Tibial artery (tissue), 4 donors: ENCODE results near the gene F12.

Source experiments
- DNase-seq, 2 donors: peaks; one replicate each; pipeline ENCODE4 v3.0.0-alpha.2; 2019
- H3K27ac ChIP-seq, 2 donors: fragments of 200-600 bp; sonication (generic) in 1 of 2; 1 replicate in 1 of 2; 2 replicates in 1 of 2; pipeline ENCODE4 v1.5.1; 2018 to 2019; ENCODE audit warnings: mild to moderate bottlenecking in 1 of 2
- H3K27me3 ChIP-seq, 2 donors: fragments of 200-600 bp; sonication (generic) in 1 of 2; one replicate each; pipeline versions ENCODE4 v1.5.1 to v1.6.0; 2016 to 2019
- H3K36me3 ChIP-seq, 3 donors: fragments of 200-600 bp; sonication (generic) in 2 of 3; one replicate each; pipeline ENCODE4 v1.5.1; 2016 to 2019; ENCODE audit warnings: mild to moderate bottlenecking in 2 of 3
- H3K4me1 ChIP-seq, 4 donors: fragments of 200-600 bp; sonication (generic) in 2 of 4; 1 replicate in 3 of 4; 2 replicates in 1 of 4; pipeline ENCODE4 v1.5.1; 2016 to 2019
- H3K4me3 ChIP-seq, 2 donors: fragments of 200-600 bp; sonication (generic) in 1 of 2; 1 replicate in 1 of 2; 2 replicates in 1 of 2; pipeline ENCODE4 v1.5.1; 2018 to 2019; ENCODE audit warnings: mild to moderate bottlenecking in 2 of 2
- H3K9me3 ChIP-seq, 3 donors: fragments of 200-600 bp; sonication (generic) in 1 of 3; one replicate each; pipeline ENCODE4 v1.5.1; 2016 to 2019
- intact Hi-C: fragments of 100-400 bp; cut with DNase I; formaldehyde crosslinking; loops from one replicate; pipeline ENCODE4 v1.15.0; 2023; ENCODE audit warnings: low total_unique reads
- TF ChIP-seq, protein P1 (sequence below), 2 experiments: fragments of 200-600 bp in 1 of 2; fragments of 450-650 bp in 1 of 2; IDR thresholded peaks; one replicate each; pipeline ENCODE4 v1.5.1; 2017 to 2019; ENCODE audit warnings: antibody characterized with exemption in 2 of 2, mild to moderate bottlenecking in 1 of 2, moderate library complexity in 1 of 2

F12 gene

DNA sequence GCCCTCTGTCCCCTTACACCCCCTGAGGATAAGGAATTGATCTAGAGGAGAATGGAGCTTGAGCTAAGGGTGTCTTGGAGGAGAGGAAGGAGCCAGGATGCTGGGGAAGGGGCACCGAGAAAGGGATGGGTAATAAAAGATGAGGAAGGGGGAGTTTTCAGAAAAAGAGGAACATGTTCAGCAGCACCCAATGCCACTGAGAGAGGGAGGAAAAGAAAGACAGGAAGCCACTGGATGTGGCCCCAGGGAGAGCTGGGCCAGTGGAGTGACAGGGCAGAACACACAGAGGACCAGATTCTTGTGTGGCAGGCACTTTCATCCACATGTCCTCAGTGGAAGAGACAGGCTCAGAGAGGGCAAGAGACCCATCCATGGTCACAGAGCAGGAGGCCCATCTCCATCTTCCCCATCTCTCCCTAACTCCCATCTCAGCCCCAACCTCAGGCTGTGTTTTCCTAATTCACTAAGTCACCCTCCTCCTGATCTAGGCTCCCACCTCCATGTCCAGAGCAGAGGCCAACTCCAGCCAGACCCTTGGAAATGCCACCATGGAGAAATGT lies 16.1 kb downstream of the F12 start:
- H3K27ac ChIP-seq, result no peak overlapping the region
- DNase-seq, result no peak
- TF ChIP-seq, protein P1, sequence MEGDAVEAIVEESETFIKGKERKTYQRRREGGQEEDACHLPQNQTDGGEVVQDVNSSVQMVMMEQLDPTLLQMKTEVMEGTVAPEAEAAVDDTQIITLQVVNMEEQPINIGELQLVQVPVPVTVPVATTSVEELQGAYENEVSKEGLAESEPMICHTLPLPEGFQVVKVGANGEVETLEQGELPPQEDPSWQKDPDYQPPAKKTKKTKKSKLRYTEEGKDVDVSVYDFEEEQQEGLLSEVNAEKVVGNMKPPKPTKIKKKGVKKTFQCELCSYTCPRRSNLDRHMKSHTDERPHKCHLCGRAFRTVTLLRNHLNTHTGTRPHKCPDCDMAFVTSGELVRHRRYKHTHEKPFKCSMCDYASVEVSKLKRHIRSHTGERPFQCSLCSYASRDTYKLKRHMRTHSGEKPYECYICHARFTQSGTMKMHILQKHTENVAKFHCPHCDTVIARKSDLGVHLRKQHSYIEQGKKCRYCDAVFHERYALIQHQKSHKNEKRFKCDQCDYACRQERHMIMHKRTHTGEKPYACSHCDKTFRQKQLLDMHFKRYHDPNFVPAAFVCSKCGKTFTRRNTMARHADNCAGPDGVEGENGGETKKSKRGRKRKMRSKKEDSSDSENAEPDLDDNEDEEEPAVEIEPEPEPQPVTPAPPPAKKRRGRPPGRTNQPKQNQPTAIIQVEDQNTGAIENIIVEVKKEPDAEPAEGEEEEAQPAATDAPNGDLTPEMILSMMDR (IDR thresholded peaks at IDR 0.05), result no peak
- H3K27me3 ChIP-seq, result peaks cover 0 to 47% of the 10 kb centered on the region in 2 donors
- peaks cover 0 to 6% (median 0%) of the 10 kb centered on the region in 4 donors for H3K4me1 ChIP-seq
- intact Hi-C loops, result loop anchor here (5.0 kb wide), 1 partner anchor 109 kb away; no protein-coding TSS in a partner anchor
- no peaks in the 10 kb centered on the region for H3K36me3 ChIP-seq
- H3K4me3 ChIP-seq, result no peak overlapping the region
- H3K9me3 ChIP-seq, result no peaks in the 10 kb centered on the region

DNA sequence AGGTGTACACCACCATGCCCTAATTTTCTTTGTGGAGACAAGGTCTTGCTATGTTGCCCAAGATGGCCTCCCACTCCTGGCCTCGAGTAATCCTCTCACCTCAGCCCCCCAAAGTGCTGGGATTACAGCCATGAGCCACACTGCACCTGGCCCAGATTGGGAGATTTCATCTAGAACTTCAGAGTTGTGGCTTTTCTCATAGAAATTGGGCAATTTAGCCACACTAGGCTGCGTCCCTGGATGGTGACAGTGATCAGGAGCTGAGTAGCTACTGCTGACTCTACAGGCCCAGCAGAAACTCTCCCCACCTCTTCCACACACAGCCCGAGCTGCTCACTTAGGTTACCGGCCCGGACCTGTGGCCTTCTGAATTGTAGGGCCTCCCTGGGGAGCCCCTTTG lies 16.6 kb downstream of the F12 start:
- TF ChIP-seq, protein P1 (IDR thresholded peaks at IDR 0.05), result no peak
- Histone ChIP-seq H3K4me1 (peaks cover 0 to 6% (median 0%) of the 10 kb centered on the region in 4 donors), H3K27ac (no peak overlapping the region), H3K27me3 (peaks cover 0 to 46% of the 10 kb centered on the region in 2 donors), H3K4me3 (no peak overlapping the region), H3K9me3 (no peaks in the 10 kb centered on the region), H3K36me3 (no peaks in the 10 kb centered on the region)
- intact Hi-C loops, result loop anchor here (5.0 kb wide), 1 partner anchor 110 kb away; no protein-coding TSS in a partner anchor
- DNase-seq, result no peak

- Histone ChIP-seq H3K9me3 (no peaks in the 10 kb centered on the region), H3K27me3 (peaks cover 0 to 40% of the 10 kb centered on the region in 2 donors), H3K4me3 (no peak overlapping the region), H3K4me1 (peaks cover 0 to 6% (median 0%) of the 10 kb centered on the region in 4 donors), H3K27ac (no peak overlapping the region), H3K36me3 (no peaks in the 10 kb centered on the region)
- intact Hi-C loops, result loop anchor here (2.0 to 5.0 kb wide), 2 partner anchors 62 to 112 kb away; no protein-coding TSS in a partner anchor
- peak; percentile 72 to 86 for DNase-seq
- TF ChIP-seq, protein P1 (IDR thresholded peaks at IDR 0.05), result peak; percentile 95 to 99
Observed at GRCh38 chr5:177390363-177391300, 18.7 kb downstream of the F12 start.

- H3K9me3 ChIP-seq, result no peaks in the 10 kb centered on the region
- peaks cover 0 to 6% (median 0%) of the 10 kb centered on the region in 4 donors for H3K4me1 ChIP-seq
- intact Hi-C loops, result loop anchor here (2.0 to 5.0 kb wide), 2 partner anchors 63 to 113 kb away; no protein-coding TSS in a partner anchor
- H3K27me3 ChIP-seq, result peaks cover 0 to 47% of the 10 kb centered on the region in 2 donors
- no peak overlapping the region for H3K27ac ChIP-seq
- no peak for DNase-seq
- TF ChIP-seq, protein P1 (IDR thresholded peaks at IDR 0.05), result no peak
- no peak overlapping the region for H3K4me3 ChIP-seq
- no peaks in the 10 kb centered on the region for H3K36me3 ChIP-seq
Observed at GRCh38 chr5:177389241-177390169, 19.9 kb downstream of the F12 start.

DNA sequence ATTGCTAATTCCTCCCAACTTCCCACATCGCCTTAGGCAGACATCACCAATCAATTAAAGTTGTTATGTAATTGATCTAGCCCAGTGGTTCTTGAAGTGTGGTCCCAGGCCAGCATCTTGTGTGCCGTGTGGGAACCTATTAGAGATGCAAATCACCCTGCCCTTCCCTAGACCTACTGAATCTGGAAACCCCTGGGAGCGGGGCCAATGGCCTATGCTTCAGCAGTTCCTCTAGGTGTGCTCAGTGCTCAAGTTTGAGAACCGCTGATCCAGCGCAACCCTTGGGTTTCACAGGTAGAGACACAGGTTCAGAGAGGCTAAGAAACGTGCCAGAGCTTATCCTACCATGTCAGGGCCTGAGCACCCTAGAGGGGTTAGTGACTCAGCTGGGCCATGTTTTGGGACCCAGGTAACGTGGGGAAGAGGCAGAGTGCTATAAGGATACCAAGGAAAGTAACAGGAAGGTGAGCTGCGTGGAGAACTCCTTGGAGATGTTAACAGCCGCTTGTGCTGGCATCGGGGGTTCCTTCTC lies 20.8 kb downstream of the F12 start:
- intact Hi-C loops, result no loop called here
- Histone ChIP-seq H3K36me3 (no peaks in the 10 kb centered on the region), H3K9me3 (no peaks in the 10 kb centered on the region), H3K27me3 (peaks cover 0 to 56% of the 10 kb centered on the region in 2 donors), H3K4me1 (peaks cover 0 to 6% (median 0%) of the 10 kb centered on the region in 4 donors), H3K27ac (no peak overlapping the region), H3K4me3 (no peak overlapping the region)
- no peak for DNase-seq
- TF ChIP-seq, protein P1 (IDR thresholded peaks at IDR 0.05), result no peak
